Measurements from ENCODE around the gene TOR1AIP2.
"Not testable (repeated sequence)": the region's sequence is repeated elsewhere in the genome, so short reads cannot be mapped to it uniquely, and the experiment has no call there.

TOR1AIP2 gene

DNA sequence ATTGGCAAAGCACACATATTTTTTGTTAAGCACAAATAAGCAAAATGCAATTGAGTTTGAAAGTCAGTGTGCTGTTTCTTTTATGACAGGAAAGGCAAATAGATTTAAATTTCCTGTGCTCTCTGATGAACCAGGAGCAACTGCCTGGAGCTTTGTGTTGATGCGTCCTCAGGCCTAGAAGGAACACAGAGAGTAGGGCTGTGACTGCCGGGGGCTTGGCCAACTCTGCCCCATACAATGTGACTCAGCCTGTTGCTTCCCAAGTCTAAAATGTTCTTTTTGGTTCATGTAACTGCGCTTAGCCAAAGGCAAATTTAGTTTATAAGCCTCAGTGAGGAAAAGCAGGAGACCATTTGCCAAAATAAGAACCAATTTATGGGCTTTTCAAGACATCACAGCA is 37.5 kb downstream of the TOR1AIP2 start:
- no peaks in the 10 kb centered on the region for H3K9me3 ChIP-seq (replicated peaks; ENCODE audit: low read length)
- no peaks in the 10 kb centered on the region for H3K4me1 ChIP-seq (ENCODE audit: control insufficient read depth, insufficient read depth, low read length)
- H3K9ac ChIP-seq (ENCODE audit: low read depth, low read length): no peak overlapping the region
- no peaks in the 10 kb centered on the region for H3K27me3 ChIP-seq (ENCODE audit: control insufficient read depth, insufficient read depth, low read length)
- H3K36me3 ChIP-seq (ENCODE audit: insufficient read depth, low read length): peaks cover 17% of the 10 kb centered on the region
- no peak overlapping the region for H3K4me2 ChIP-seq (ENCODE audit: low read length)
- H3K4me3 ChIP-seq (ENCODE audit: low read length): no peak overlapping the region

DNA sequence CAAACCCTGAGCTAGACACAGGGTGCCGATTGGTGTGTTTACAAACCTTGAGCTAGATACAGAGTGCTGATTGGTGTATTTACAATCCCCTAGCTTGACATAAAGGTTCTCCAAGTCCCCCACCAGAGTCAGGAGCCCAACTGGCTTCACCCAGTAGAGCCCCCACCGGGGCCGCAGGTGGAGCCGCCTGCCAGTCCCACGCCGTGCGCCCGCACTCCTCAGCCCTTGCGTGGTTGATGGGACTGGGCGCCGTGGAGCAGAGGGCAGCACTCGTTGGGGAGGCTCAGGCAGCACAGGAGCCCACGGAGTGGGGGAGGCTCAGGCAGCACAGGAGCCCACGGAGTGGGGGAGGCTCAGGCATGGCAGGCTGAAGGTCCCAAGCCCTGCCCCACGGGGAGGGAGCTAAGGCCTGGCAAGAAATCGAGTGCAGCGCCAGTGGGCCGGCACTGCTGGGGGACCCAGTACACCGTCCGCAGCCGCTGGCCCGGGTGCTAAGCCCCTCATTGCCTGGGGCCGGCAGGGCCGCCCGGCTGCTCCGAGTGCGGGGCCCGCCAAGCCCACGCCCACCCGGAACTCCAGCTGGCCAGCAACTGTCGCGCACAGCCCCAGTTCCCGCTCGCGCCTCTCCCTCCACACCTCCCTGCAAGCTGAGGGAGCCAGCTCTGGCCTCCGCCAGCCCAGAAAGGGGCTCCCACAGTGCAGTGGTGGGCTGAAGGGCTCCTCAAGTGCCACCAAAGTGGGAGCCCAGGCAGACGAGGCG is 40.7 kb downstream of the TOR1AIP2 start:
- H3K27me3 ChIP-seq (ENCODE audit: control insufficient read depth, insufficient read depth, low read length); H3K36me3 ChIP-seq (ENCODE audit: insufficient read depth, low read length); H3K4me2 ChIP-seq (ENCODE audit: low read length): not testable (repeated sequence)

DNA sequence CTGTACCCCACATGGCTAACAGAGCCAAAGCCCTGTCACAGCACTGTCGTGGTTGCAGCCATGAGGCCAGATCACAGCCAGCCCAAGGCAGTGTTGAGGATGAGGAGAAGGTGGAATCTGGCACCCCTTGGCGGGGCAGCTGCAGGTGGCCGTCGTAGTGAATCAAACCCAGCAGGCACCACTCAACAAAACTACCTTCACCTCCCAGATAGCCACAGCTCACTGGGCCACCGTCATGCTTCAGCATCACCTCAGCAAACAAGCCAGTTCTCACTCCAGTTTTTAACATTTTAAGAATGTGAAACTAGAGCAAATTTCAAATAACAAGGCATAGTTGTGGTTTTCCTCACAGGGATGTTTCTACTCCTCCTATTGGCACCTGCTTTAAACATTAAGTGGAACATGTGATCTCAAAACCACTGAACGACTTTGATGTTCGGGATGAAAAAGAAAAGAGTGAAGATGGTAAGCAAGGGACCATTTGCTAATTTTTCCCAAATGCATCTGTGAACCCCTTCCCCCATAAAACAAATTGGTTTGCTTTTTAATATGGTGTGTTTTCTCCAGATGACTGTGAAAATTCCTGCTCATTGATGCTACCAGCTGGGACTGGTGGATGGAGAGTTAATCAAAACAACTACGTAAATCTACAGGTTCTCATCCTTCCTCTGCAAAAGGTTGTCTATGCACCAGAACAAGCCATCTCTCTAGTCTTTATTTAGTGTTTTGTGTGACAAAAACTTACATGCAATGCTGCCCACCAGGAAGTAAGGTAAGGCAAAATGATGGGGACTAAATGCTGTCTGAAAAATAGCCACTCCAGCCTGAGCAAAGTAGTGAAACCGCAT is 45.5 kb downstream of the TOR1AIP2 start:
- H3K9ac ChIP-seq (ENCODE audit: low read depth, low read length): no peak overlapping the region
- no peaks in the 10 kb centered on the region for H3K4me1 ChIP-seq (ENCODE audit: control insufficient read depth, insufficient read depth, low read length)
- H3K4me3 ChIP-seq (ENCODE audit: low read length): no peak overlapping the region
- H3K9me3 ChIP-seq (replicated peaks; ENCODE audit: low read length): no peaks in the 10 kb centered on the region
- no peaks in the 10 kb centered on the region for H3K36me3 ChIP-seq (ENCODE audit: insufficient read depth, low read length)
- no peak overlapping the region for H3K4me2 ChIP-seq (ENCODE audit: low read length)
- peaks cover 15% of the 10 kb centered on the region for H3K27me3 ChIP-seq (ENCODE audit: control insufficient read depth, insufficient read depth, low read length)

More for the DNA sequence above, 40.7 kb downstream of the TOR1AIP2 start:
- H3K4me1 ChIP-seq (ENCODE audit: control insufficient read depth, insufficient read depth, low read length); H3K9ac ChIP-seq (ENCODE audit: low read depth, low read length); H3K4me3 ChIP-seq (ENCODE audit: low read length); H3K9me3 ChIP-seq (replicated peaks; ENCODE audit: low read length): not testable (repeated sequence)

DNA sequence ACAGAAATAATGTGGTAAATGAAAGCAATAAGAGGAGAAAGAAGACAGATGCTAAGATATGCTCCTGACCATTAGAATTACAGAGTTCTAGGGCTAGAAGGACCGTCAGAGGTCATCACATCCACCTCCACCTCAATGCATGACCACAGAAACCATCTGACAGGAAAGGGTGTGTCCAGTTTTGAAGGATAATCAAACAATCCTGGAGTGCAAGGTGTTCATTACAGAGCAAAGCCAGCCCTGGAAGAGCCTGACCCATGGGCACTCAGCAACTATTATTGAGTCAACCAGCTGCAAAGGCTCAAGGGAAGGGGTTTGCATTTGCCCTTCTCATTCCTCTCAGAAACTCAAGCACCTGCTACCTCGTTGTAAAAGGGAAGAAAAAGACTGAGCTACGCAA is 46.4 kb downstream of the TOR1AIP2 start:
- H3K36me3 ChIP-seq (ENCODE audit: insufficient read depth, low read length): no peaks in the 10 kb centered on the region
- H3K9me3 ChIP-seq (replicated peaks; ENCODE audit: low read length): no peaks in the 10 kb centered on the region
- H3K9ac ChIP-seq (ENCODE audit: low read depth, low read length): no peak overlapping the region
- H3K4me3 ChIP-seq (ENCODE audit: low read length): no peak overlapping the region
- no peak overlapping the region for H3K4me2 ChIP-seq (ENCODE audit: low read length)
- H3K4me1 ChIP-seq (ENCODE audit: control insufficient read depth, insufficient read depth, low read length): no peaks in the 10 kb centered on the region
- peaks cover 15% of the 10 kb centered on the region for H3K27me3 ChIP-seq (ENCODE audit: control insufficient read depth, insufficient read depth, low read length)

GRCh38 chr1:179828554-179829110 is 49.0 kb downstream of the TOR1AIP2 start:
- no peak overlapping the region for H3K9ac ChIP-seq (ENCODE audit: low read depth, low read length)
- H3K4me2 ChIP-seq (ENCODE audit: low read length): no peak overlapping the region
- no peaks in the 10 kb centered on the region for H3K4me1 ChIP-seq (ENCODE audit: control insufficient read depth, insufficient read depth, low read length)
- H3K9me3 ChIP-seq (replicated peaks; ENCODE audit: low read length): no peaks in the 10 kb centered on the region
- H3K4me3 ChIP-seq (ENCODE audit: low read length): no peak overlapping the region
- H3K27me3 ChIP-seq (ENCODE audit: control insufficient read depth, insufficient read depth, low read length): peaks cover 15% of the 10 kb centered on the region
- no peaks in the 10 kb centered on the region for H3K36me3 ChIP-seq (ENCODE audit: insufficient read depth, low read length)

GRCh38 chr1:179826626-179827280 is 50.9 kb downstream of the TOR1AIP2 start:
- H3K36me3 ChIP-seq (ENCODE audit: insufficient read depth, low read length): no peaks in the 10 kb centered on the region
- H3K9ac ChIP-seq (ENCODE audit: low read depth, low read length): no peak overlapping the region
- no peaks in the 10 kb centered on the region for H3K4me1 ChIP-seq (ENCODE audit: control insufficient read depth, insufficient read depth, low read length)
- no peak overlapping the region for H3K4me2 ChIP-seq (ENCODE audit: low read length)
- H3K27me3 ChIP-seq (ENCODE audit: control insufficient read depth, insufficient read depth, low read length): peaks cover 15% of the 10 kb centered on the region
- no peak overlapping the region for H3K4me3 ChIP-seq (ENCODE audit: low read length)
- H3K9me3 ChIP-seq (replicated peaks; ENCODE audit: low read length): no peaks in the 10 kb centered on the region

DNA sequence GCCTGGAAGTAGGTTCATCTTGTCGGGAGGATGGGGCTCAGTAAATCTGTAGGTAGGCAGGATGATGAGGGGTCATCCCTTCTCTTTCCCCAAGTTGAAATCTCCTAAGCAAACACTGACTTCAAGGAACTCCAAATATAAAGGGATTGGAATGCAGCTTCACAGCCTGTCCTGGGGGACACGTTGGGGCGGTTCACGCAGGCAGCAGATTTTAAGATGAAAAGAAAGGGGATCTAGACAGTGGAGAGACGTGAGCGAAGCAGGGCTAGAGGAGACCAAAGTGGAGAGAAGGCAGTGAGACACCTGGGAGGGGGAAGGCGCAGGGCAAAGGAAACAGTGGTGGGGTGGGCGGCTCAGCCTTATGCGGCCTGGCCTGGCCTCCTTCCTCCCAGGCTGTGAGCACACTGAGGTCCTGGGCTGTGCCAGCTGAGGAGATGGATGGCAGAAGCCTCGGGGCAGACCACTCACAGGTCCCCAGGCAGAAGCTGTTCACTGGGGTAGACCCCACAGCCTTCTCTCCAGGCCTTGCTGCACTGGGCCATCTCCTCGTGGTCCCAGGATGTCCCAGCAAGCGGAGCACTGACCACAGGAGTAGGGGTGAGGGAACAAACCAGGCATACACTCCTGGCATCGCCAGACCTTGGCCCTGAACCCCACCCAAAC is 51.7 kb downstream of the TOR1AIP2 start:
- Histone ChIP-seq H3K4me2 (ENCODE audit: low read length) (no peak overlapping the region), H3K4me1 (ENCODE audit: control insufficient read depth, insufficient read depth, low read length) (no peaks in the 10 kb centered on the region), H3K4me3 (ENCODE audit: low read length) (no peak overlapping the region), H3K36me3 (ENCODE audit: insufficient read depth, low read length) (no peaks in the 10 kb centered on the region), H3K9me3 (replicated peaks; ENCODE audit: low read length) (no peaks in the 10 kb centered on the region), H3K27me3 (ENCODE audit: control insufficient read depth, insufficient read depth, low read length) (peaks cover 15% of the 10 kb centered on the region), H3K9ac (ENCODE audit: low read depth, low read length) (no peak overlapping the region)

GRCh38 chr1:179825206-179825605 is 52.4 kb downstream of the TOR1AIP2 start:
- Histone ChIP-seq H3K36me3 (ENCODE audit: insufficient read depth, low read length) (no peaks in the 10 kb centered on the region), H3K4me3 (ENCODE audit: low read length) (no peak overlapping the region), H3K9ac (ENCODE audit: low read depth, low read length) (no peak overlapping the region), H3K4me1 (ENCODE audit: control insufficient read depth, insufficient read depth, low read length) (no peaks in the 10 kb centered on the region), H3K9me3 (replicated peaks; ENCODE audit: low read length) (no peaks in the 10 kb centered on the region), H3K4me2 (ENCODE audit: low read length) (no peak overlapping the region), H3K27me3 (ENCODE audit: control insufficient read depth, insufficient read depth, low read length) (peaks cover 15% of the 10 kb centered on the region)

- no peak overlapping the region for H3K4me3 ChIP-seq (ENCODE audit: low read length)
- no peak overlapping the region for H3K9ac ChIP-seq (ENCODE audit: low read depth, low read length)
- H3K9me3 ChIP-seq (replicated peaks; ENCODE audit: low read length): no peaks in the 10 kb centered on the region
- peaks cover 13% of the 10 kb centered on the region for H3K27me3 ChIP-seq (ENCODE audit: control insufficient read depth, insufficient read depth, low read length)
- no peak overlapping the region for H3K4me2 ChIP-seq (ENCODE audit: low read length)
- no peaks in the 10 kb centered on the region for H3K36me3 ChIP-seq (ENCODE audit: insufficient read depth, low read length)
- no peaks in the 10 kb centered on the region for H3K4me1 ChIP-seq (ENCODE audit: control insufficient read depth, insufficient read depth, low read length)
Observed at GRCh38 chr1:179824265-179824664, 53.3 kb downstream of the TOR1AIP2 start.

- H3K9ac ChIP-seq (ENCODE audit: low read depth, low read length): no peak overlapping the region
- H3K4me2 ChIP-seq (ENCODE audit: low read length): no peak overlapping the region
- no peaks in the 10 kb centered on the region for H3K36me3 ChIP-seq (ENCODE audit: insufficient read depth, low read length)
- H3K27me3 ChIP-seq (ENCODE audit: control insufficient read depth, insufficient read depth, low read length): peaks cover 11% of the 10 kb centered on the region
- H3K4me1 ChIP-seq (ENCODE audit: control insufficient read depth, insufficient read depth, low read length): no peaks in the 10 kb centered on the region
- no peak overlapping the region for H3K4me3 ChIP-seq (ENCODE audit: low read length)
- no peaks in the 10 kb centered on the region for H3K9me3 ChIP-seq (replicated peaks; ENCODE audit: low read length)
Observed at GRCh38 chr1:179823693-179824092, 53.9 kb downstream of the TOR1AIP2 start.

DNA sequence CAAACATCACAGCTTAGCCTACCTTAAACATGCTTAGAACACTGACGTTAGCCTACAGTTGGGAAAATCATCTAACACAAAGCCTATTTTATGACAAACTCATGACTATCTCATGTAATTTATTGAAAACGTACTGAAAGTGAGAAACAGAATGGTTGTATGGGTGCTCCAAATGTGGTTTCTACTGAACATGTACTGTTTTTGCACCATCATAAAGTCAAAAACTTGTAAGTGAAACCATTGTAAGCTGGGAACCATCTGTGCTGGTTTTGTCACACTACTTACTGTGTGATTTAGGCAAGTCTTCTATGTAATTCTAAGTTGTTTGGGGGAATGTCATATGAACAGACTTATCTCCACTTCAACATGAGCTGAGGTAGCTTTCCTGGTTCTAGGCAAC is 55.5 kb downstream of the TOR1AIP2 start:
- Histone ChIP-seq H3K36me3 (ENCODE audit: insufficient read depth, low read length) (no peaks in the 10 kb centered on the region), H3K9me3 (replicated peaks; ENCODE audit: low read length) (no peaks in the 10 kb centered on the region), H3K4me1 (ENCODE audit: control insufficient read depth, insufficient read depth, low read length) (peaks cover 13% of the 10 kb centered on the region), H3K27me3 (ENCODE audit: control insufficient read depth, insufficient read depth, low read length) (no peaks in the 10 kb centered on the region), H3K9ac (ENCODE audit: low read depth, low read length) (no peak overlapping the region), H3K4me2 (ENCODE audit: low read length) (no peak overlapping the region), H3K4me3 (ENCODE audit: low read length) (no peak overlapping the region)

Data from skeletal muscle satellite cell (primary cell).